CD14-positive monocyte (primary cell): ENCODE results near the gene NDUFA9. TPM values are rescaled to one million over a fixed set of nuclear protein-coding genes. Genes with fewer than 3 reads are reported as not detected.
A peak's percentile ranks its signal among the peaks of the same experiment; 100 is the strongest.

Experiments used
- DNase-seq, 3 donors: peaks; one replicate each; pipeline ENCODE4 v3.0.0-alpha.2; 2011 to 2022
- H2AFZ ChIP-seq: 2 replicates; pipeline ENCODE4 v1.6.0; 2012; ENCODE audit warnings: mild to moderate bottlenecking, low read depth, low read length, inconsistent platforms; ENCODE audit not compliant: insufficient read depth, poor library complexity, severe bottlenecking
- H3K27ac ChIP-seq, 2 donors: 1 replicate in 1 of 2; 2 replicates in 1 of 2; pipeline ENCODE4 v1.5.1; 2012 to 2013; ENCODE audit warnings: low read length in 2 of 2, control low read depth in 1 of 2, inconsistent platforms in 1 of 2, low read depth in 1 of 2, mild to moderate bottlenecking in 1 of 2
- H3K27me3 ChIP-seq, 2 donors: one replicate each; pipeline versions ENCODE4 v1.6.0 to v1.6.1; 2011 to 2013; ENCODE audit warnings: low read length in 2 of 2; ENCODE audit not compliant: control insufficient read depth in 2 of 2, insufficient read depth in 2 of 2
- H3K36me3 ChIP-seq, 2 donors: replicated peaks in 1 of 2; 1 replicate in 1 of 2; 2 replicates in 1 of 2; pipeline versions ENCODE4 v1.5.1 to v1.6.1; 2012 to 2013; ENCODE audit warnings: low read length in 2 of 2, control low read depth in 1 of 2, inconsistent platforms in 1 of 2, mild to moderate bottlenecking in 1 of 2; ENCODE audit not compliant: insufficient read depth in 2 of 2, control insufficient read depth in 1 of 2
- H3K4me1 ChIP-seq, 2 donors: 1 replicate in 1 of 2; 2 replicates in 1 of 2; pipeline versions ENCODE4 v1.5.1 to v1.6.1; 2012 to 2013; ENCODE audit warnings: low read length in 2 of 2, control low read depth in 1 of 2, inconsistent platforms in 1 of 2, mild to moderate bottlenecking in 1 of 2, moderate library complexity in 1 of 2; ENCODE audit not compliant: insufficient read depth in 2 of 2, control insufficient read depth in 1 of 2
- H3K4me2 ChIP-seq: replicated peaks from 2 replicates; pipeline ENCODE3; 2012; ENCODE audit warnings: low read length, moderate library complexity, mild to moderate bottlenecking; ENCODE audit not compliant: poor library complexity, severe bottlenecking; ENCODE audit errors: extremely low read depth
- H3K4me3 ChIP-seq, 3 experiments: fragments of 200-600 bp in 1 of 3; sonication (generic) in 1 of 3; replicated peaks in 1 of 3; 1 replicate in 2 of 3; 2 replicates in 1 of 3; pipeline ENCODE4 v1.5.1; 2011 to 2013; ENCODE audit warnings: low read length in 3 of 3, mild to moderate bottlenecking in 3 of 3, control low read depth in 2 of 3, low read depth in 2 of 3, inconsistent platforms in 1 of 3, moderate library complexity in 1 of 3
- H3K79me2 ChIP-seq: 2 replicates; pipeline ENCODE4 v1.6.0; 2012; ENCODE audit warnings: mild to moderate bottlenecking, control low read depth, inconsistent platforms, low read length, moderate library complexity; ENCODE audit not compliant: insufficient read depth
- H3K9ac ChIP-seq: 2 replicates; pipeline ENCODE4 v1.6.0; 2017; ENCODE audit warnings: low read length, mild to moderate bottlenecking; ENCODE audit not compliant: insufficient read depth, poor library complexity, severe bottlenecking
- H3K9me3 ChIP-seq, 2 donors: replicated peaks in 1 of 2; 1 replicate in 1 of 2; 2 replicates in 1 of 2; pipeline versions ENCODE4 v1.5.1 to v1.6.1; 2012 to 2013; ENCODE audit warnings: low read length in 2 of 2, control low read depth in 1 of 2; ENCODE audit not compliant: control insufficient read depth in 1 of 2, insufficient read depth in 1 of 2
- H4K20me1 ChIP-seq: 2 replicates; pipeline ENCODE4 v1.6.0; 2012; ENCODE audit warnings: mild to moderate bottlenecking, low read length, control low read depth, moderate library complexity; ENCODE audit not compliant: insufficient read depth
- H3K27ac Mint-ChIP-seq, 7 donors: one replicate each; pipeline ENCODE4 v1.8.0; 2020; ENCODE audit warnings: mild to moderate bottlenecking in 7 of 7, mixed read lengths in 7 of 7, moderate library complexity in 6 of 7, inconsistent platforms in 2 of 7
- H3K27me3 Mint-ChIP-seq, 3 donors: one replicate each; pipeline ENCODE4 v1.8.0; 2021 to 2022; ENCODE audit warnings: low read depth in 3 of 3, mild to moderate bottlenecking in 3 of 3, mixed read lengths in 3 of 3, moderate library complexity in 3 of 3, inconsistent platforms in 1 of 3
- H3K36me3 Mint-ChIP-seq, 2 donors: one replicate each; pipeline ENCODE4 v1.8.0; 2020; ENCODE audit warnings: mixed read lengths in 2 of 2, inconsistent platforms in 1 of 2, mild to moderate bottlenecking in 1 of 2
- H3K4me1 Mint-ChIP-seq: one replicate; pipeline ENCODE4 v1.8.0; 2020; ENCODE audit warnings: mild to moderate bottlenecking, mixed read lengths
- H3K4me3 Mint-ChIP-seq, 2 donors: one replicate each; pipeline ENCODE4 v1.8.0; 2020; ENCODE audit warnings: mild to moderate bottlenecking in 2 of 2, mixed read lengths in 2 of 2, moderate library complexity in 1 of 2
- H3K9me3 Mint-ChIP-seq, 7 donors: one replicate each; pipeline ENCODE4 v1.8.0; 2020 to 2022; ENCODE audit warnings: mixed read lengths in 7 of 7, mild to moderate bottlenecking in 6 of 7, moderate library complexity in 6 of 7, inconsistent platforms in 2 of 7
- CTCF ChIP-seq: fragments of 200-600 bp; IDR thresholded peaks from one replicate; pipeline ENCODE4 v1.8.0; 2022; ENCODE audit warnings: antibody characterized with exemption, mild to moderate bottlenecking
- WGBS: methylation state at CpG from one replicate; pipeline ENCODE4 v1.1.5; 2013; ENCODE audit warnings: missing lambda C conversion rate; ENCODE audit not compliant: insufficient coverage; 5-methylcytosine and 5-hydroxymethylcytosine counted together
- intact Hi-C, 2 donors: fragments of 100-400 bp; cut with micrococcal nuclease; formaldehyde crosslinking; loops; one replicate each; pipeline versions ENCODE4 v1.15.0 to v1.15.1; 2023
- polyA plus RNA-seq, 3 donors: library from polyadenylated mRNA; depleted of rRNA in 1 of 3; unstranded in 2 of 3; stranded (reverse) in 1 of 3; fragments of 300-500 nt in 2 of 3; fragments of >200 nt in 1 of 3; fragmentation: Illumina TruSeq in 2 of 3; gene quantifications; 1 replicate in 2 of 3; 2 replicates in 1 of 3; pipeline ENCODE4 v1.2.3, GENCODE V29; 2012 to 2021

NDUFA9 gene
- polyA plus RNA-seq, 3 donors: 31.4 to 200 (median 136) TPM

- peaks cover 0 to 4% (median 0%) of the 10 kb centered on the region in 7 donors for H3K9me3 Mint-ChIP-seq
- peaks cover 37% of the 10 kb centered on the region in 2 donors for H3K36me3 Mint-ChIP-seq
- 100% methylated on average over 1 of the region's 2 CpGs for WGBS
These were observed 30.8 kb downstream of the NDUFA9 start for GRCh38 chr12:4679711-4680110.

GRCh38 chr12:4681732-4682131 lies 32.8 kb downstream of the NDUFA9 start:
- H3K4me3 ChIP-seq: no peak overlapping the region
- Mint-ChIP-seq H3K27me3 (peaks cover 0 to 2% (median 1%) of the 10 kb centered on the region in 3 donors), H3K9me3 (peaks cover 0 to 2% (median 0%) of the 10 kb centered on the region in 7 donors), H3K36me3 (peaks cover 57 to 58% of the 10 kb centered on the region in 2 donors), H3K4me1 (no peaks in the 10 kb centered on the region), H3K4me3 (no peak overlapping the region), H3K27ac (no peak overlapping the region)
- no peak overlapping the region for H3K4me2 ChIP-seq
- TF ChIP-seq CTCF: no peak
- no peaks in the 10 kb centered on the region for H4K20me1 ChIP-seq
- no peaks in the 10 kb centered on the region for H3K79me2 ChIP-seq
- no peak overlapping the region for H3K9ac ChIP-seq
- H2AFZ ChIP-seq: no peak overlapping the region
- no peak overlapping the region for H3K27ac ChIP-seq
- WGBS: no CpG with 5 or more reads among the region's 3 CpGs
- intact Hi-C loops: no loop called here
- no peak for DNase-seq
- no peaks in the 10 kb centered on the region for H3K27me3 ChIP-seq
- peaks cover 47 to 65% of the 10 kb centered on the region in 2 donors for H3K36me3 ChIP-seq
- H3K4me1 ChIP-seq: no peaks in the 10 kb centered on the region
- H3K9me3 ChIP-seq: no peaks in the 10 kb centered on the region

More at GRCh38 chr12:4679711-4680110, 30.8 kb downstream of the NDUFA9 start:
- H3K27me3 Mint-ChIP-seq: peaks cover 0 to 2% (median 1%) of the 10 kb centered on the region in 3 donors
- no peaks in the 10 kb centered on the region for H3K4me1 Mint-ChIP-seq
- no peak for DNase-seq
- Histone ChIP-seq H3K4me3 (no peak overlapping the region), H3K4me1 (no peaks in the 10 kb centered on the region), H3K79me2 (no peaks in the 10 kb centered on the region), H3K9ac (no peak overlapping the region), H2AFZ (no peak overlapping the region), H3K36me3 (peaks cover 28 to 45% of the 10 kb centered on the region in 2 donors), H3K27me3 (no peaks in the 10 kb centered on the region), H3K9me3 (no peaks in the 10 kb centered on the region), H4K20me1 (no peaks in the 10 kb centered on the region), H3K4me2 (no peak overlapping the region), H3K27ac (no peak overlapping the region)
- H3K27ac Mint-ChIP-seq: peak overlapping the region in 1 of 7 donors; percentile 4
- intact Hi-C loops: no loop called here
- no peak overlapping the region for H3K4me3 Mint-ChIP-seq
- TF ChIP-seq CTCF: no peak
